Gastrocnemius medialis (tissue), 4 donors: Measurements from ENCODE around the gene DALRD3.

Experiments used
- POLR2A ChIP-seq, 2 donors: fragments of 450-650 bp; IDR thresholded peaks; one replicate each; pipeline ENCODE4 v1.6.1; 2017; ENCODE audit warnings: antibody characterized with exemption in 2 of 2, mild to moderate bottlenecking in 2 of 2, moderate library complexity in 2 of 2
- TF ChIP-seq, protein P1 (sequence below), 5 experiments: fragments of 450-650 bp in 3 of 5; fragments of 200-600 bp in 2 of 5; sonication (generic) in 2 of 5; IDR thresholded peaks in 4 of 5; conservative IDR thresholded peaks in 1 of 5; 1 replicate in 4 of 5; 2 replicates in 1 of 5; pipeline ENCODE4 v1.5.1; 2016 to 2019; ENCODE audit warnings: antibody characterized with exemption in 5 of 5, mild to moderate bottlenecking in 3 of 5, moderate library complexity in 3 of 5

DNA sequence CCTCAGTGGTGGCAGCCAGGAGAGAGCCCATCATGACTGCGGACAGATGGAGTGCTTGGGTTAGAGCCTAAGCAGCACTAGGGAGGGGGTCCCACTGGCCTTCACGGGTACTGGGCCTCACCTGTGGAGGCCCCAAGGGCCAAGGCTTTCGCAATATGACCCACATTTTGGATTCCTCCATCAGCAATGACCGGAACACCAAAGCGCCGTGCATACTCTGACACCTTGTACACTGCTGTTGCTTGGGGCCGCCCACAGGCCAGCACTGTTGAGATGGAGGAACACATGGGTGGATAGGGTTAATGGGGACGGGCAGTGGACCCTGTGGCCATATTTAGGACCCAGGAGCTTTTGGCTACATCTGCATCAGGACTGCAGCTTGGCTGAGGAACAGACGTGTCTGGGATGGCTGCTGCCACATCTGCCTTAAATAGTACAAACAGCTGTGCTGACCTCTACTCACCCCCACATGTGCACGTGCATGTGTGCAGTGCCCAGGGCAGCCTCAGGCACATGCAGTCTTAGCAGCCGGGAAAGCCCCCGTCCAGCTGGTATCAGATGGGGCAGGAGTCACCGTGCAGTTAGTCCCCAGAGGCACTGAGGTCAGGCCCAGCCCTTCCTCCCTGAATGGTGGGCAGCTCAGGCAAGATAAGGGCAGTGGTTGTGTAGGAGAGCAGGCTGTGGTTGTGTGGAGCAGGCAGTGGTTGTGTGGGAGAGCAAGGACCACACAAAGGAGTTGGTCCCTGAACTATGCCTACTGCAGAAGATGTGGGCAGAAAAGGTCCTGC, 6.8 kb upstream of the DALRD3 start:
- TF ChIP-seq, protein P1, sequence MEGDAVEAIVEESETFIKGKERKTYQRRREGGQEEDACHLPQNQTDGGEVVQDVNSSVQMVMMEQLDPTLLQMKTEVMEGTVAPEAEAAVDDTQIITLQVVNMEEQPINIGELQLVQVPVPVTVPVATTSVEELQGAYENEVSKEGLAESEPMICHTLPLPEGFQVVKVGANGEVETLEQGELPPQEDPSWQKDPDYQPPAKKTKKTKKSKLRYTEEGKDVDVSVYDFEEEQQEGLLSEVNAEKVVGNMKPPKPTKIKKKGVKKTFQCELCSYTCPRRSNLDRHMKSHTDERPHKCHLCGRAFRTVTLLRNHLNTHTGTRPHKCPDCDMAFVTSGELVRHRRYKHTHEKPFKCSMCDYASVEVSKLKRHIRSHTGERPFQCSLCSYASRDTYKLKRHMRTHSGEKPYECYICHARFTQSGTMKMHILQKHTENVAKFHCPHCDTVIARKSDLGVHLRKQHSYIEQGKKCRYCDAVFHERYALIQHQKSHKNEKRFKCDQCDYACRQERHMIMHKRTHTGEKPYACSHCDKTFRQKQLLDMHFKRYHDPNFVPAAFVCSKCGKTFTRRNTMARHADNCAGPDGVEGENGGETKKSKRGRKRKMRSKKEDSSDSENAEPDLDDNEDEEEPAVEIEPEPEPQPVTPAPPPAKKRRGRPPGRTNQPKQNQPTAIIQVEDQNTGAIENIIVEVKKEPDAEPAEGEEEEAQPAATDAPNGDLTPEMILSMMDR (IDR thresholded peaks at IDR 0.05 in 4 of 5, conservative IDR thresholded peaks at IDR 0.05 in 1 of 5), result no peak
- no peak for TF ChIP-seq POLR2A (IDR thresholded peaks at IDR 0.05)
